GM19455 (cell line): ENCODE results near the gene AKR1D1.
"Not testable (repeated sequence)": the region's sequence is repeated elsewhere in the genome, so short reads cannot be mapped to it uniquely, and the experiment has no call there.

Source experiments
- ATAC-seq: cut with Tn5 transposase; IDR thresholded peaks from one replicate; pipeline ENCODE4 v1.9.1; 2021; ENCODE audit not compliant: unreplicated experiment

Gene AKR1D1

GRCh38 chr7:138116892-138117291, 40.6 kb downstream of the AKR1D1 start:
- no peak for ATAC-seq

GRCh38 chr7:138120140-138120827, 44.0 kb downstream of the AKR1D1 start:
- ATAC-seq = no peak

- ATAC-seq = no peak
Measured at GRCh38 chr7:138122162-138122561, 45.9 kb downstream of the AKR1D1 start.

- ATAC-seq = no peak
Measured at GRCh38 chr7:138125119-138125518, 48.9 kb downstream of the AKR1D1 start.

GRCh38 chr7:138125598-138126111, 49.4 kb downstream of the AKR1D1 start:
- no peak for ATAC-seq

- ATAC-seq = no peak
Measured at GRCh38 chr7:138126928-138127327, 50.7 kb downstream of the AKR1D1 start.

- ATAC-seq = no peak
Measured at GRCh38 chr7:138127996-138128395, 51.7 kb downstream of the AKR1D1 start.

GRCh38 chr7:138129551-138130165, 53.4 kb downstream of the AKR1D1 start:
- ATAC-seq = no peak

- no peak for ATAC-seq
Measured at GRCh38 chr7:138137423-138138171, 61.3 kb downstream of the AKR1D1 start.

GRCh38 chr7:138138244-138138643, 62.0 kb downstream of the AKR1D1 start:
- no peak for ATAC-seq

GRCh38 chr7:138142583-138143201, 66.4 kb downstream of the AKR1D1 start:
- ATAC-seq = no peak

- no peak for ATAC-seq
Measured at GRCh38 chr7:138144958-138145357, 68.7 kb downstream of the AKR1D1 start.

- ATAC-seq = not testable (repeated sequence)
Measured at GRCh38 chr7:138146221-138146620, 70.0 kb downstream of the AKR1D1 start.

- ATAC-seq = not testable (repeated sequence)
Measured at GRCh38 chr7:138146757-138147734, 70.8 kb downstream of the AKR1D1 start.

- ATAC-seq = no peak
Measured at GRCh38 chr7:138151731-138152577, 75.7 kb downstream of the AKR1D1 start.

GRCh38 chr7:138154661-138155060, 78.4 kb downstream of the AKR1D1 start:
- ATAC-seq = no peak

- ATAC-seq = no peak
Measured at GRCh38 chr7:138157702-138158101, 81.4 kb downstream of the AKR1D1 start.

- ATAC-seq = no peak
Measured at GRCh38 chr7:138158739-138159528, 82.7 kb downstream of the AKR1D1 start.
